Measurements from ENCODE around the gene LYPD6B. TPM values are rescaled to one million over a fixed set of nuclear protein-coding genes. Genes with fewer than 3 reads are reported as not detected.

Gene LYPD6B
- total RNA-seq, 2 experiments from 2014 or later, result not detected

GRCh38 chr2:149132901-149133300 lies 94.4 kb downstream of the LYPD6B start:
- ChIA-PET CTCF (interaction anchor here (1.6 kb wide), 1 partner anchor 13 kb away, joined by 3 read pairs; no protein-coding TSS in a partner anchor), POLR2A (no interaction called here)
- peaks cover 11% of the 10 kb centered on the region for H3K27me3 Mint-ChIP-seq
- no peaks in the 10 kb centered on the region for H3K36me3 Mint-ChIP-seq (ENCODE audit: low read depth)
- DNase-seq, result no peak
- no peak overlapping the region for H3K27ac Mint-ChIP-seq
- H3K9me3 Mint-ChIP-seq, result no peaks in the 10 kb centered on the region
- H3K4me3 Mint-ChIP-seq, result no peak overlapping the region
- H3K4me1 Mint-ChIP-seq, result peaks cover 2% of the 10 kb centered on the region

GRCh38 chr2:149134335-149134923 lies 95.9 kb downstream of the LYPD6B start:
- Mint-ChIP-seq H3K27ac (no peak overlapping the region), H3K4me3 (no peak overlapping the region), H3K36me3 (ENCODE audit: low read depth) (no peaks in the 10 kb centered on the region), H3K4me1 (peaks cover 2% of the 10 kb centered on the region), H3K9me3 (no peaks in the 10 kb centered on the region), H3K27me3 (peaks cover 8% of the 10 kb centered on the region)
- CTCF ChIA-PET, result no interaction called here
- POLR2A ChIA-PET, result no interaction called here
- DNase-seq, result no peak

GRCh38 chr2:149136111-149136510 lies 97.6 kb downstream of the LYPD6B start:
- Mint-ChIP-seq H3K4me3 (no peak overlapping the region), H3K27me3 (peaks cover 11% of the 10 kb centered on the region), H3K36me3 (ENCODE audit: low read depth) (no peaks in the 10 kb centered on the region), H3K9me3 (no peaks in the 10 kb centered on the region), H3K4me1 (no peaks in the 10 kb centered on the region), H3K27ac (no peak overlapping the region)
- ChIA-PET POLR2A (no interaction called here), CTCF (no interaction called here)
- no peak for DNase-seq

- H3K36me3 Mint-ChIP-seq (ENCODE audit: low read depth), result no peaks in the 10 kb centered on the region
- ChIA-PET POLR2A (no interaction called here), CTCF (no interaction called here)
- peaks cover 3% of the 10 kb centered on the region for H3K4me1 Mint-ChIP-seq
- no peak overlapping the region for H3K4me3 Mint-ChIP-seq
- no peak for DNase-seq
- H3K27me3 Mint-ChIP-seq, result peaks cover 8% of the 10 kb centered on the region
- no peaks in the 10 kb centered on the region for H3K9me3 Mint-ChIP-seq
- H3K27ac Mint-ChIP-seq, result no peak overlapping the region
These were observed 102.5 kb downstream of the LYPD6B start for GRCh38 chr2:149141046-149141445.

- DNase-seq, result no peak
- no peak overlapping the region for H3K4me3 Mint-ChIP-seq
- H3K4me1 Mint-ChIP-seq, result peaks cover 3% of the 10 kb centered on the region
- H3K27ac Mint-ChIP-seq, result no peak overlapping the region
- ChIA-PET CTCF (no interaction called here), POLR2A (no interaction called here)
- H3K36me3 Mint-ChIP-seq (ENCODE audit: low read depth), result no peaks in the 10 kb centered on the region
- peaks cover 8% of the 10 kb centered on the region for H3K27me3 Mint-ChIP-seq
- no peaks in the 10 kb centered on the region for H3K9me3 Mint-ChIP-seq
These were observed 105.2 kb downstream of the LYPD6B start for GRCh38 chr2:149143734-149144133.

GRCh38 chr2:149145314-149146295 lies 107.1 kb downstream of the LYPD6B start:
- no peak overlapping the region for H3K27ac Mint-ChIP-seq
- DNase-seq, result no peak
- H3K36me3 Mint-ChIP-seq (ENCODE audit: low read depth), result no peaks in the 10 kb centered on the region
- H3K9me3 Mint-ChIP-seq, result no peaks in the 10 kb centered on the region
- ChIA-PET POLR2A (no interaction called here), CTCF (no interaction called here)
- no peak overlapping the region for H3K4me3 Mint-ChIP-seq
- peaks cover 3% of the 10 kb centered on the region for H3K4me1 Mint-ChIP-seq
- H3K27me3 Mint-ChIP-seq, result peaks cover 14% of the 10 kb centered on the region

GRCh38 chr2:149146876-149147275 lies 108.4 kb downstream of the LYPD6B start:
- H3K36me3 Mint-ChIP-seq (ENCODE audit: low read depth), result no peaks in the 10 kb centered on the region
- no peak overlapping the region for H3K27ac Mint-ChIP-seq
- peaks cover 12% of the 10 kb centered on the region for H3K27me3 Mint-ChIP-seq
- peaks cover 3% of the 10 kb centered on the region for H3K4me1 Mint-ChIP-seq
- ChIA-PET POLR2A (no interaction called here), CTCF (interaction anchor here (0.7 kb wide), 1 partner anchor 40 kb away, joined by 3 read pairs; no protein-coding TSS in a partner anchor)
- H3K4me3 Mint-ChIP-seq, result no peak overlapping the region
- no peak for DNase-seq
- no peaks in the 10 kb centered on the region for H3K9me3 Mint-ChIP-seq

GRCh38 chr2:149148194-149149006 lies 109.9 kb downstream of the LYPD6B start:
- POLR2A ChIA-PET, result no interaction called here
- Mint-ChIP-seq H3K4me1 (peaks cover 3% of the 10 kb centered on the region), H3K27me3 (peaks cover 12% of the 10 kb centered on the region), H3K36me3 (ENCODE audit: low read depth) (no peaks in the 10 kb centered on the region), H3K4me3 (no peak overlapping the region), H3K9me3 (no peaks in the 10 kb centered on the region), H3K27ac (no peak overlapping the region)
- CTCF ChIA-PET, result interaction anchor here (0.9 to 1.1 kb wide), 3 partner anchors 9 to 15 kb away, joined by 3 read pairs; no protein-coding TSS in a partner anchor
- no peak for DNase-seq

- Mint-ChIP-seq H3K27me3 (peaks cover 12% of the 10 kb centered on the region), H3K4me3 (no peak overlapping the region), H3K9me3 (no peaks in the 10 kb centered on the region), H3K4me1 (peaks cover 3% of the 10 kb centered on the region), H3K27ac (no peak overlapping the region), H3K36me3 (ENCODE audit: low read depth) (no peaks in the 10 kb centered on the region)
- ChIA-PET CTCF (interaction anchor here (1.1 kb wide), 1 partner anchor 8 kb away, joined by 3 read pairs; no protein-coding TSS in a partner anchor), POLR2A (no interaction called here)
- DNase-seq, result no peak
These were observed 110.5 kb downstream of the LYPD6B start for GRCh38 chr2:149149007-149149297.

GRCh38 chr2:149152469-149152953 lies 114.0 kb downstream of the LYPD6B start:
- Mint-ChIP-seq H3K27me3 (peaks cover 19% of the 10 kb centered on the region), H3K4me3 (no peak overlapping the region), H3K9me3 (no peaks in the 10 kb centered on the region), H3K36me3 (ENCODE audit: low read depth) (no peaks in the 10 kb centered on the region), H3K27ac (no peak overlapping the region), H3K4me1 (no peaks in the 10 kb centered on the region)
- no peak for DNase-seq
- POLR2A ChIA-PET, result interaction anchor here (0.7 kb wide), 1 partner anchor 52 kb away, joined by 3 read pairs; no protein-coding TSS in a partner anchor
- CTCF ChIA-PET, result interaction anchor here (0.6 to 2.0 kb wide), 2 partner anchors 11 to 271 kb away, joined by 3 to 4 read pairs; no protein-coding TSS in a partner anchor

- H3K4me3 Mint-ChIP-seq, result no peak overlapping the region
- no peak for DNase-seq
- H3K27me3 Mint-ChIP-seq, result peaks cover 16% of the 10 kb centered on the region
- H3K36me3 Mint-ChIP-seq (ENCODE audit: low read depth), result no peaks in the 10 kb centered on the region
- H3K9me3 Mint-ChIP-seq, result no peaks in the 10 kb centered on the region
- POLR2A ChIA-PET, result no interaction called here
- CTCF ChIA-PET, result no interaction called here
- H3K4me1 Mint-ChIP-seq, result no peaks in the 10 kb centered on the region
- H3K27ac Mint-ChIP-seq, result no peak overlapping the region
These were observed 116.9 kb downstream of the LYPD6B start for GRCh38 chr2:149155196-149155969.

GRCh38 chr2:149155988-149156387 lies 117.5 kb downstream of the LYPD6B start:
- ChIA-PET CTCF (no interaction called here), POLR2A (no interaction called here)
- no peak for DNase-seq
- no peak overlapping the region for H3K4me3 Mint-ChIP-seq
- H3K9me3 Mint-ChIP-seq, result no peaks in the 10 kb centered on the region
- H3K27ac Mint-ChIP-seq, result no peak overlapping the region
- peaks cover 4% of the 10 kb centered on the region for H3K4me1 Mint-ChIP-seq
- H3K27me3 Mint-ChIP-seq, result peaks cover 15% of the 10 kb centered on the region
- H3K36me3 Mint-ChIP-seq (ENCODE audit: low read depth), result no peaks in the 10 kb centered on the region
